HG03565 (cell line): ENCODE measurements around the gene DNAJC21.

ENCODE experiments used
- ATAC-seq: cut with Tn5 transposase; IDR thresholded peaks from one replicate; pipeline ENCODE4 v1.9.1; 2021; ENCODE audit warnings: mild to moderate bottlenecking, moderate library complexity; ENCODE audit not compliant: unreplicated experiment

Gene DNAJC21

DNA sequence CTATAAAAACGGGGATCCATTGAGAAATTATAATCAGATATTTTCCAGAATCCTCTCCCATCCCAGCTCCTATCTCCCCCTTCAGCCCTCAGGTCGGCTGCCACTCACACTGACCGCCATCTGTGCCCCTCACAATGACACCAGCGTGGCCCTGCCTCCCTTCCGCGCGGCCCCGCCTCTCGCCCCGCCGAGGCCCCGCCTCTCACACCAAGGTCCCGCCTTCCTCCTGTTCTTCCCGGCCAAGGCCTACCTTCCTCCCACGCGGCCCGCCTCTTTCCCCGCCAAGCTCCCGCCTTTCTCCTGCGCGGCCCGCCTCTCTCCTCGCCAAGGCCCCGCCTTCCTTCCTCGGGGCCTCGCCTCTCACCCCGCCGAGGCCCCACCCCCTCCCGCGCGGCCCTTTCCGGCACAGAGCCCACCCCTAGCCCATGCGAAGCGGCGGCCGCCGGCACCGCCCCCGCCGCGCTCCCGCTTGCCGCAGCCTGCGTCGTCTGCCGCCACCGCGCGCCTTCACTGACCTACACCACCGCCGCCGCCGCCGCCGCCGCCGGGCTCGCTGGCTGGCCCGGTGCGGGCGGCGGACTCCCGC is at the start of gene DNAJC21:
TSS of gene DNAJC21 (plus strand) at position 426 of the 586 bp plus-strand sequence. CDS start 261 bp downstream, outside the sequence.
- peak; percentile 78 for ATAC-seq

DNA sequence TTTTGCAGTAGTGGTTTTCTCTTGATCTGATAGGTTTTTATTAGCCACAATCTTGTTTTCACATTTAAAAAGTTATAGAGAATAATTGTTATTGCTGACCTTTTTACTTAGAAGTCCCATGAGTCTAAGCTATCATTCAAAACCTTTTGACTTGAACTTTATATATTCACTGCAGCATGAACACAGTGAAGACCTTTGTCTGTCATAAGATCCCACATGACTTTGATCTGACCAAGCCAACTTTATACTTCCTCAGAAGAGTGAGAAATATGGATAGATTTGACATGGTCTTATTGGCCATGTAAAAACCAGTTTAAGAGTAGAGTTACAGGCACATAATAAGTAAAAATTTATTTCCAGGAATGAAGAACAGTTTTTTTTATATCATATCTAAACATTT is 48.1 kb upstream of the DNAJC21 start:
- no peak for ATAC-seq

DNA sequence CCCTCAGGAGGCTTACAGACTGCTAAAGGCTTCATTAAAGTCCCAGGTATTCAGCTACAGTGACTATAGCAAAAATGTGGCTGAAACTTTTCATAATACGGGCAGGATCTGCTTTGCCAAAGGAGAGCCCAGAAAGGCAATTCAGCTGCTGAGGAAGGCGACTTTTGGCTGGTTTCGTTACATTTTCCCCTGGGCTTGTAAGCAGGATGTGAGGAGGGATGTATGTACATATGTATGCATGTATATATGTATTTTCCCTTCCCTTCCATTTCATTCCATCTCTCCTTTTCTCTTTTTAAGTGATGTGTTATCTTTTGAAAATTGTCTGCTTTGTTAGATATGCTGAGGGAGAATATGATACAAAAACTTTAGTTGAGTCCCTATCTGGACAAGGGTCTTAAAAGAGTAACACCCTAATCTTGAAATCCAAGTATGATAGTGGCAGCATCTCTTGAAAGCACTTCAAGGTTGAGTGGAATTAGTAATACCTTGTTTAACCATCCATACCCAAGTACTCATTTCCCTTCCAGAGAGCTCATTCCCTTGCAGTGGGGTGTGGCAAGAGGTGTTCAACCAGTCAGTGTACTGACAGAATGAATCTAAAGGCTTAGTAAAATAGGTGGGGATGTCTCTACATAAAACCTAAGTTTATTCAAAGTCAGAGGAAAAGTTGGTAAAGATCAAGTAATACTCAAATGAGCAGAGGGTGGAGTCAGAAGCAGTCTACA is 42.8 kb upstream of the DNAJC21 start:
- ATAC-seq = no peak

GRCh38 chr5:34889394-34889793 is 40.0 kb upstream of the DNAJC21 start:
- ATAC-seq = no peak

GRCh38 chr5:34891981-34892380 is 37.4 kb upstream of the DNAJC21 start:
- no peak for ATAC-seq

DNA sequence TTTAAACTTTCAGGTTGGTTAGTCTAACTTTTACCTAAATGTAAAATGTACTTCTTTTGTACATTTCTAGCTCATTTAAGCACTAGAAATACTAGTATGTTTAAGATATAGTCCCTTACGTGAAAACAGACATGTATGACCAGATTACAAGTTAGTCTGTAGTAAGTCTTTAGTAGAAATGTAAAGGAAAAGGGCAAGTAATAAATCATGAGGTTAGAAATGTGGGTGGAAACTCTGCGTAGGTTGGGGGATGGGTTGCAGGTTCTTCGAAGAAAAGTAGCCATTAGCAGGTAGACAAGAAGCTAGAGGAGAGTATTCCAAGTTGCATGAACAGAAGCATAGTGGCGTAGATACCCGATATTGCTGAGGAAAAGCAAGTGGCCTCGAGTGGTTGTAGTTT is 36.9 kb upstream of the DNAJC21 start:
- no peak for ATAC-seq

- no peak for ATAC-seq
Observed at GRCh38 chr5:34894716-34895115, 34.6 kb upstream of the DNAJC21 start.

DNA sequence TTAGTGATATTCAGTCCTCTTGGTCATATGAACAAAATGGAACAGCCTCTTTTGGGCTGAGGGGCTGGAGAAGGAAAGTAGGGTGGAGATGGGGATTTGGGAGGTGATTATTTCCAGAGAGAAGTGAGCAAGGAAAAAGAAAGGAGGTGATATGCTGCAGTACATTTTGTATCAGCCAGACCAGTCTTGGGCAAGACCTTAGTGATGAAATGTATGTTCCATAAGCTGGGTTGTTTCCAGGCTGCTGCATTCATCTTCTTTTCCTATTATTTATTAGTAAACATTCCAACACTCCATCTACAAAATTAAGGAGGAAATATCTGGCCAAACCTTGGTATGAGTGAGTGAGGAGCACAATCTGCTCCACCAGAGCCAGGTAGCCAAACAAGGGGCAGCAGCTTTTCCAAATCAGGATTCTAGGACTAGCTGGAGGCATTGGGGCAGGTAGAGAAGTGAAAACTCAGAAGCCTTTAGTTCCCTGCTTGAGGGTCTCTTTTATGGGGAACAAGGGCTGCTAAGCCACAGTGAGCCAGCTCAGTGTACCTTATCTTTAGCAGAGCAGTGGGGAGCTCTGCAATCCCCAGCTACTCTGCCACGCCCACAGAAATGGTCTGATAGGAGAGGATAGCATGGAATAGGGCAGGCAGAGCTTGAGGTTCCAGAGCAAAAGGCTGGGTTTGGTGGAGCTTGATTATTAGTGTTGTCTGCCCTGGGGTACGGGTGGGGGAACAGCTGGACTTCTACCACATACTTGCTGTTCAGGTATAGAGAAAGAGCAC is 33.5 kb upstream of the DNAJC21 start:
- ATAC-seq = no peak

- no peak for ATAC-seq
Observed at GRCh38 chr5:34897646-34898045, 31.7 kb upstream of the DNAJC21 start.

DNA sequence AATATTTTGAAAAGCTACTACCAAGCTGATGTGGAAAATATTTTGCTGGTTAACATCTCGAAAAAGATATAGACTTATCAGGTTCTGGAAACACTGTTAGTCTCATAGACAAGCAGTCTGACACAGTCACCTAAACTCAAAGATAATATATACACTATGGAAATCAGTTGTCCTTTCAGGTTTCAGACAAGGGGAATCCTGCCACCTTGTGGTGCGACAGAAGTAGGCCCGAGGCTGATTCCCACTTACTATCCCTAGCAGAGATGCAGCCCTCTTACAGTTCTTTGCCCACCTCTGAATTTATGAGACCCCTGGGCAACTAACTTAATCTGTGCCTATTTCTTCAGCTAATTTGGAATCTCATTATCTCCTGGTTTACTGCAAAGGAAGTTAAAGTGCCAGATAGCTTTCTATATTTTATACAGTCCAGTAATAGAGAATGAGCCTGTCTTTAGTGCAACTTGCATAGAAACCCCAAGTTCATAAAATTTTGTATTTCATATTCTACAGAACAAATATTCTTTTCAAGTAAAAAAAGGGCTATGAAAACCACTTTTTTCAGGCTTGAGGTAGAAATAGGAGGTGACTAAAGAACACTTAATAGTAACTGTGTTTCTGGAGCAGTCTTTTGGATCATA is 31.0 kb upstream of the DNAJC21 start:
- ATAC-seq = peak; percentile 78

- ATAC-seq = no peak
Observed at GRCh38 chr5:34899066-34899465, 30.3 kb upstream of the DNAJC21 start.

DNA sequence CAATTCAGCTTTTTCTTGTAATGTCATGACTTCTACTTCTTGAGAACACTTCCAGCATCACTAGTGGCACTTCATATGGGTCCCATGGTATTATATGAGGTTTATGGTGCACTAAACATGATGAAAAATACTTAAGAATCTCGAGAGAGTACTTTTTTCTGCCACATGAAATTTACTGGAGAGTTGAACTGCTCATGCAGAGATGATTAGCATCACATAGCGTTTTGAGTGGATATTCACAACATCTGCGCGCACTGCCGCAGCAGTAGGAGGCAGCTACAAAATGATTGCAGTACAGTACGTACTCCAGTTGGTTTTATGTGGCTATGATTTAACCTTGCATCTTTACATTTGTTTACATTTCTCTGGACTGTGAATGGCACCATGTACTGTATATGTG is 28.7 kb upstream of the DNAJC21 start:
- no peak for ATAC-seq

- ATAC-seq = no peak
Observed at GRCh38 chr5:34903260-34903659, 26.1 kb upstream of the DNAJC21 start.

- ATAC-seq = no peak
Observed at GRCh38 chr5:34905564-34905963, 23.8 kb upstream of the DNAJC21 start.

DNA sequence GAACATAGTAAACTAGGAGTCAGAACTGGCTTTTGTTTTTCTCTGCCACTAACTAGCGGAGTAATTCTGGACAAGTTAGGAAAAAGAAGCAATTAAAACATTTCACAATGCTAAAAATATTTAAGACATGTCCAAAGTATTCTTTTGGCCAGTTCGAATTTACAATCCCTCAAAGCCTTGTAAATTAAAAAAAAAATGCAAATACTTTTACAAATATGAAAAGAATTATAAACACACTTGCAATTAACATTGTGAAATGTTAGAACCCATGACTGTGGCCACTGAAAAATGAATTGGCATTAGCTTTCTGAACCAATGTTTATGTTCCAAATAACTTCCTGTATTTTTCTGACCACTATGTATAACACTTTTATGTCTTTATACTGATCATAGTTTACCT is 16.3 kb upstream of the DNAJC21 start:
- ATAC-seq = no peak

DNA sequence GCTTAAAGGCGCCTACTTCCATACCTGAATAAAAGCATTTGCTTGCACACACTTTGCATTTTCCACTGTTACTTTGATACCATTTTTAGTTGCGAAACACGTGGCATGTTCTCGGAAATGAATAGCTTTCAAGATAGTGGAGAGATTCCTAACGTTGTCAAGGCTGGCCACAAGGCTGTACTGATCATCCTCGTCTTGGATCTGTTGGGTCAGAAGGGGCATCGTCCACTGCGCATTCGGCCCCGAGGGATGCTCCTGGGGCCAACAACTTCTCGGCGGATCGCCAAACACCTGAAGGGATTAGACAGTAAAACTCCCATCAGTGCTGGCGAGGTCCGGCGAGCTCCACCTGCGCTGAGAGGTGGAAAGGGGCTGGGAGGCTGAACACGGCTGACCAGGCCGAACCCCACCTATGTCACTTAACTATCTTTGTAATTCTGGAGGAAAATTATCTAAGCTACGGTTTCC is 14.7 kb upstream of the DNAJC21 start:
- peak; percentile 1 for ATAC-seq

- peak; percentile 97 for ATAC-seq
Observed at GRCh38 chr5:34915139-34915855, 14.1 kb upstream of the DNAJC21 start, which contains the start of the genes BRIX1 and RAD1. Gene BRIX1, plus strand, starts transcription at chr5:34915711. Its CDS starts 28 bp downstream, at chr5:34915739. Gene RAD1, minus strand, starts transcription at chr5:34915504. Its CDS starts 612 bp downstream, at chr5:34914892.

- peak; percentile 5 for ATAC-seq
Observed at GRCh38 chr5:34915856-34916192, 13.5 kb upstream of the DNAJC21 start.

GRCh38 chr5:34916518-34916917 is 12.8 kb upstream of the DNAJC21 start:
- no peak for ATAC-seq

- ATAC-seq = no peak
Observed at GRCh38 chr5:34918025-34918424, 11.3 kb upstream of the DNAJC21 start.

GRCh38 chr5:34919077-34919476 is 10.3 kb upstream of the DNAJC21 start:
- no peak for ATAC-seq
